BJ (cell line): ENCODE data around the gene LARP4. TPM values are rescaled to one million over a fixed set of nuclear protein-coding genes. Genes with fewer than 3 reads are reported as not detected.
A peak's percentile ranks its signal among the peaks of the same experiment; 100 is the strongest.

Experiments
- CTCF ChIA-PET: fragments of 350-600 bp; formaldehyde crosslinking; extraction: SDS; loops from one replicate; lab custom pipeline; 2021; ENCODE audit warnings: antibody characterized with exemption, inconsistent platforms; lab: Yijun Ruan, JAX
- POLR2A ChIA-PET: fragments of 300-600 bp; sonication (Branson Sonifier 250); formaldehyde crosslinking; extraction: SDS; loops from one replicate; lab custom pipeline; 2021; ENCODE audit warnings: antibody characterized with exemption; lab: Charles Lee
- DNase-seq: peaks from one replicate; pipeline ENCODE4 v3.0.0-alpha.2; 2011; ENCODE audit warnings: low read depth
- H3K27me3 ChIP-seq: 2 replicates; pipeline ENCODE4 v1.6.0; 2011; ENCODE audit warnings: low read length; ENCODE audit not compliant: control insufficient read depth, insufficient read depth
- H3K36me3 ChIP-seq: 2 replicates; pipeline ENCODE4 v1.5.1; 2011; ENCODE audit warnings: low read length; ENCODE audit not compliant: control insufficient read depth, insufficient read depth
- H3K4me3 ChIP-seq: 2 replicates; pipeline ENCODE4 v1.5.1; 2011; ENCODE audit warnings: low read depth, mild to moderate bottlenecking, control low read depth, low read length
- CTCF ChIP-seq: IDR thresholded peaks from 2 replicates; pipeline ENCODE4 v1.5.1; 2011; ENCODE audit warnings: low read depth, mild to moderate bottlenecking, control low read depth, inconsistent platforms, low read length, moderate library complexity; ENCODE audit not compliant: insufficient read depth
- polyA minus RNA-seq: library from RNA; depleted of rRNA, polyadenylated mRNA; stranded (reverse); fragments of >200 nt; gene quantifications from 2 replicates; pipeline ENCODE4 v1.2.3, GENCODE V29; 2011; rRNA and poly(A)+ RNA removed
- polyA plus RNA-seq: library from polyadenylated mRNA; depleted of rRNA; stranded (reverse); fragments of >200 nt; gene quantifications from 2 replicates; pipeline ENCODE4 v1.2.3, GENCODE V29; 2011; rRNA removed

The LARP4 gene
- polyA plus RNA-seq (10.1 and 18.0 TPM in 2 replicates), polyA minus RNA-seq (14.8 and 17.5 TPM in 2 replicates)

GRCh38 chr12:50400638-50401499 lies at the start of gene LARP4:
Gene LARP4 (plus strand): TSS chr12:50400885. CDS start chr12:50401011, 126 bp downstream.
- H3K27me3 ChIP-seq: no peaks in the 10 kb centered on the region
- peak within 1 kb of the TSS; percentile 76 for H3K4me3 ChIP-seq
- ChIA-PET POLR2A (interaction anchor here (0.6 kb wide), 1 partner anchor 69 kb away, joined by 7 read pairs; no protein-coding TSS in a partner anchor), CTCF (interaction anchor here (0.5 kb wide), 1 partner anchor 9 kb away, joined by 3 read pairs; no protein-coding TSS in a partner anchor)
- no peak for TF ChIP-seq CTCF
- H3K36me3 ChIP-seq: no peaks in the 10 kb centered on the region
- peak; percentile 72 for DNase-seq

DNA sequence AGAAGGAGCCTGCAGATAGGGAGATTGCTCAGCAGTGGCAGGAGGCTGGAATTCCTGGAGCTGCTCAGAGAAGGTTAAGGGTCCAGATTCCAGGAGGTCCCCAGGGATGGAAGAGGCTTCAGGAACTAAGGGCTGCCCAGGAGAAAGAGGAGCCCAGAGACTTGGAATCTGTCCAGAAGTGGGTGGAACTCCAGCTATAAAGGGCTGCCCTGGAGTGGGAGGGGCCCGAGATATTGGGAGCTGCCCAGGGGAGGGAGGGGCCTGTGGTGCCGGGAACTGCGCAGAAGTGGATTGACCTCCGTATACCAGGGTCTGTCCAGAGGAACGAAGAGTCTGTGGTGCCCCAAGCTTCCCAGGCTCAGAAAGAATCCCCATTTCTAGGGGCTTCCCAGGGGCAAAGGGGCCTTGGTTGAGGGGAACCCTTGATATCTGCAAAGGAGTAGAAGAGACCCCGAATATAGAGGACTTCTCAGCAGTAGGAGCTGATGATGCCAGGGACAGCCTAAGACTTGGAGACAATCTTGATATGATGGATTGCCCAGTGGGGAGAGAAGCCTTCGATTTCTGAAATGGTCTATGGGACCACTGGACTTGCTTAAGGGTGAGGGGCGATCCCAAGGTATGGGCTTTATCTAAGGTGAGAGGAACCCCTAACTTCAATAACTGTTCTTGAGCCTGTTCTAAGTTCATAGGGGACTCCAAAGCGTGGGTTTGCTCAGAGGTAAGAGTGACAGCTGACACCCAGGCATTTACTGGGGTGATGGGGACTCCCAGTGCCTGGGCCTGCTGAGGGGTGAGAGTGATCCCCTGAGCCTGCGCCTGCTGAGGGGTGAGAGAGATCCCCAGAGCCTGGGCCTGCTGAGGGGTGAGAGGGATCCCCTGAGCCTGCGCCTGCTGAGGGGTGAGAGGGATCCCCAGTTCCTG lies 49.3 kb upstream of the LARP4 start:
- DNase-seq: no peak
- CTCF ChIA-PET: interaction anchor here (1.0 to 1.6 kb wide), 2 partner anchors 15 to 20 kb away, joined by 3 to 5 read pairs; no protein-coding TSS in a partner anchor

GRCh38 chr12:50353404-50353803 lies 47.3 kb upstream of the LARP4 start:
- no peak for DNase-seq
- POLR2A ChIA-PET: interaction anchor here (0.5 kb wide), 1 partner anchor 194 kb away, joined by 11 read pairs; no protein-coding TSS in a partner anchor
- H3K36me3 ChIP-seq: no peaks in the 10 kb centered on the region
- no peak overlapping the region for H3K4me3 ChIP-seq
- CTCF ChIA-PET: no interaction called here
- peaks cover 1% of the 10 kb centered on the region; the same call in 1 of the 2 replicates for H3K27me3 ChIP-seq
- no peak for TF ChIP-seq CTCF

More for the DNA sequence above, 49.3 kb upstream of the LARP4 start:
- Histone ChIP-seq H3K4me3 (no peak overlapping the region), H3K36me3 (no peaks in the 10 kb centered on the region), H3K27me3 (peaks cover 1% of the 10 kb centered on the region; the same call in 1 of the 2 replicates)
- POLR2A ChIA-PET: no interaction called here
- no peak for TF ChIP-seq CTCF

DNA sequence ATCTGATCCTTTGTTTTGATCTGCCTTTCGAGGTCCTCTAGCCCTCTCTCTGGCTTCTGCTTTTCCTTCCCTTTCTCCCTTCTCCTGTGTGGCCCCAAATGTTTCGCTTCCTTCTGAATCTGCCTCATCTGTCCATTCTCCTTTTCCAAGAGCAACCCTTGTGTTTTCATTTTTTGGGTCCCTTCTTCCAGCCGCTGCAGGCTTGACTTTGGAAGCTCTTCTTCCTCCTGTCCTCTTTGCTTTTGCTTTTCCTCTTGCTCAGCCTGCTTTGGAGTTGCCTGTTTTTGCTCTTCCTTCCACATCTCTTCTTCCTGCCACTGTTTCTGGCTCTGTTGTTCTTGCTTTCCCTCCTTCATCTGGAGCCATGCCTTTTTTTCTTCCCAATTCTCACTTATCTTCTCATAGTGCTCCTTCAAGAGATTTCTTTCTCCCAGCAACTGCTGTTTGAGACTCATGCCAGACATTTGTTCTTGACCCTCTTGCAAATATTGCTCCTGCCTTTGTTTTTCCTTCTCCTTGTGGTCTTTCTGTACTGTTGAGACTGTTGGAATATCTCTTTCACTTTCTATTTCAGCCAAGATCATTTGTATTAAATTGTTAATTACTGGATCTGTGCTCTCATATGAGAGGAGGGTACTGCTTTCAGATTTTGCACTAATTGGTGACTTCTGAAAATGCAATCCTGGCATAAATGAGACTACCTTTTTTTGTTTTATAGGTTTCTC lies 46.7 kb upstream of the LARP4 start:
- peaks cover 1% of the 10 kb centered on the region; the same call in 1 of the 2 replicates for H3K27me3 ChIP-seq
- no peak for TF ChIP-seq CTCF
- H3K4me3 ChIP-seq: no peak overlapping the region
- no peaks in the 10 kb centered on the region for H3K36me3 ChIP-seq
- POLR2A ChIA-PET: no interaction called here
- CTCF ChIA-PET: no interaction called here
- no peak for DNase-seq
